NCI-H146 (cell line): Measurements from ENCODE around the gene SLC25A45.
"Not testable (repeated sequence)": the region's sequence is repeated elsewhere in the genome, so short reads cannot be mapped to it uniquely, and the experiment has no call there.

Experiments used
- DNase-seq: peaks from one replicate; lab custom pipeline; 2025; lab: John Stamatoyannopoulos, UW

SLC25A45 gene

GRCh38 chr11:65421794-65422632, 39.6 kb upstream of the SLC25A45 start:
- DNase-seq: peak; percentile 38

DNA sequence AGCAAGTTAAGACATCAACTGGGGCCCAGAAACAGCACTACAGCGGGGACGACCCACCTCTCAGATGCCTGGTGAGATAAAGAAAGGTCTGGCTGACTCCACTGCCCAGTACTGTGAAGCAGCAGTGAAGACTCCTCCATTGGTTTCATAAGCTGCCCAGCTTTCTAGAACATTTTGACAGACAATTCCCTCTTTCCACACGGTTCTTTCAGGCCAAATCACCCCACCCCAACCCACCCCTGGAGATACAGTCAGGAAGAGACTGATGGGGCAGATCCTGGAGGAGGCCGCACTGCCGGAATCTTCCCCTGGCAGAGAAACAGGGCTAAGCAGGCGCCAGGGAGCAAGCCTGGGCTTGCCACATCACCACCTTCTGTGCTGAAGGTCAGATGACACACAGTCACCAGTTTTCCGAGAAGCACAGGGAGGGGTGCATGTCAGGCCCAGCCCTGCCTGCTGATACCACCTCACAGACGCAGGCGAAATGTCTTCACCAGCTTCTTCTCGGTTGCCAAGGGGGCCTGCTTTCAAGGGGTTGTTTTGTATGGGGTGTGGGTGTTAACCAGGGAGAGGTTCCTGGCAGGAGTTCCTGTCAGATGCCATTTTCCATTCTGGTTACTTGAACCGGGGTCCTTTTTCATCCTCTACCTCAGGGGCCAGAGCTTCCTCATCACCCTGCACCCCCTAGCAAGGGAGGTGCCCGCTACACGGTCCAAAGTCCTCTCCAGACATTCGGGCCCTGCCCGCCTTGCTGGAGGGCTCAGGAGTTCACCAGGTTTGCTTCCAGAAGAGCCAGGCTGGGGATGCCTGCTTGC, 38.7 kb upstream of the SLC25A45 start:
- DNase-seq: peak; percentile 90

GRCh38 chr11:65420506-65420905, 38.1 kb upstream of the SLC25A45 start:
- no peak for DNase-seq

GRCh38 chr11:65419772-65420481, 37.5 kb upstream of the SLC25A45 start:
- peak; percentile 44 for DNase-seq

GRCh38 chr11:65419460-65419771, 37.0 kb upstream of the SLC25A45 start:
- DNase-seq: no peak

DNA sequence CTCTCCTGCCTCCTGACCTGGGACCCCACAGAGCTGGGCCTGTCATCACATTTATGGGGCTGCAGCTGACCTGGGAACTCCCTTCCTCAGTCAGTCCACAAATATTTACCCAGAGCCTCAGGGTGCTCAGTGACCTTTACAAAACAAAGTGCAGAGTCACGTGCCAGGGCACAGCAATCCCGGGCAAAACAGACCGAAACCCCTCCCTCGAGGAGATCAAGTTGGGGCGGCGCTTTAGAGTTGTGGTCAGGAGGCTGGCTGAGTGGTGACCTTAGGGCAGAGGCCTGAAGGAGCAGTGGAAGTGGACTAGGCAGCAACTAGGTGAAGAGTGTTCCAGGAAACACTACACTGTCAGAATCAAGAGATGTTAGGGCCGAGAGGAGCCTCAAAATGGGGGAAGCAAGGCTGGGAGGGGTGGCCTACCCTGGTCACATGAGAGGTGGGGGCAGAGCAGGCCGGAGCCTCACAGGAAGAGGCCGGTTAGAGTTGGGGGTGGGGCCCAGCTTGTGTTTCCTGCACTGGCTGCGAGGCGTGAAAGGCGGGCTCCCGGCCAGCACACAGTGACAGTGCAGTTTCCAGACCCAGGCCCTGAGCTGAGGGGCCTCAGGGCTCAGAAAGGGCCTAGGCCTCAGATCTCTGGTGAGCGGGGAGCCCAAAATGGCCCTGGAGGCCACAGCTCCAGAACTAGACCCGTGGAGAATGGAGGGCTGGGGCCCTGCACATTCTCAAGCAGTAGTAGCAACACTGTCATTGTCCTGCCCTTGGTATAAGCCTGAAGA, 36.4 kb upstream of the SLC25A45 start:
- peak; percentile 96 for DNase-seq

- DNase-seq: no peak
Measured at GRCh38 chr11:65418431-65418680, 35.9 kb upstream of the SLC25A45 start.

DNA sequence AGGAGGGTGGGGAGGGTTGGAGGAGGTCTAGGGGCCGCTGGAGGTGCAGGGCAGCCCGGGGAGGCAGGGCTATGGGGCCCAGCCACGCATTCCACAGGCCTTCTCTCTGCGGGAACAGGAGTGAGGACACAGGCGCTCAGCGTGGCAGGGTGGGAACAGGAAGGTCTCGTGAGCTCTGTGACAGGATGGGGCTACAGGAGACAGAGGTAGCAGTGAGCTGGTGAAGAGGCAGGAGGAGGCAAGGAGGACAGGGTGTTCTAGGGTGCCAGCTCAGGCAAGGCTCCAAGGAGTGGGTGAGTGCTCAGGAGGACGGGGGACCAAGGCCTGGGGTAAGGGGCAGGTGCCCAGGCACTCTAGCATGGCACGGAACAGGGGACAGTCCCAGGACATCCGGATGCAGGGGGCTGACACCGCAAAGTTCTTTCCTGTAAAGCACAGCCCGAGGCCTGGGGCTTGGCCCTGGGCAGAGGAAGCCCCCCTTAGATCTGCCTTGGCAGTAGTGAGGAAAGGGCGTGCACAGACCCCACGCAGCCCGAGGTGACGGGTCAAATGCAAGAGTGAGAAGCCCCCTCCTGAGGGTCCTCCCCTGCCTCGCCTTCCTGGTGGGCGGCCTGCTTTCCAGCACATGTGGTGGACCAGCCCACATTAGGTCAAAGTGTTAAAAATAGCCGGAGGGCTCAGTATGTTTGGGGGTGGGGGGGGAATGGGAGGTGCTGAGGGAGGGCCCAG, 35.4 kb upstream of the SLC25A45 start:
- no peak for DNase-seq

DNA sequence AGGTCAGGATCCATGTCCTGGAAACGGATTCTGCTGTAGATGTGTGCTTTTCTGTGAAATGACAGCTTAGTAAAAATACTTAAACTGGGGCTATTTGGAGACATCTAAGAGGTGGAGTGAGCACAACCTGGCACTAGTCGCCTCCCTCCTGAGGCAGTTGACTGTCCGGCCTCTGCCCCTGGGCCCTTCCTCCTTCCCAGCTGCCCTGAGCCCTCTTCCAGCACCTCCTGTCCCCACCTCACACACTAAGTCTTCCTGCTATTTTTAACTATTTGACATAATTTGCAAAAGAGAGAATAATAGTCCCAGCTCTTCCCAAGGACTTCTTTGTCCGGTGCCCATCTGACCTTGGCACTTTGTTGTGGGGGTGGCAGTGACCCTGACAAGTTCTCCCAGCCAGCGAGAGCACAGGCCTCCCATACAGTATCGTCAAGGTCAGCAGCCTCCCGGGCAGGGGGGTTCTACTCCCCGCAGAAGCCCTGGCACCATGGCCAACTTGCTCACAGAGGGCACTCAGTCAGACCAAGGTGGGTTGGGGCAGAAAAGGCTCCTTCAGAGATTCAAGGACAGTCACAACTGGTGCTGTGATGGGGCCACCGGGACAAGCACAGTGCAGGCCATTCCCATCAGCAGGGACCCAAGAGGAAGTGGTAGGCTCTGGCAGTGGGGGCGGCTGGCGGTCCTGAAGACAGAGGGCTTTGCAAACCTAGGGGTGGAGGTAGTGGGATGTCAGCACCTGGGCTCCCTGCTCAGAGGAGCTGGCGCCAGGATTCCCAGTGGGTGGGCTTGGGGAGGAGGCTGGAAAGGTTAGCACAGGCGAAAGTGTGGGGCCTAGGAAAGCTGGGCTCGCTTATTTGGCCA, 34.6 kb upstream of the SLC25A45 start:
- peak; percentile 20 for DNase-seq

DNA sequence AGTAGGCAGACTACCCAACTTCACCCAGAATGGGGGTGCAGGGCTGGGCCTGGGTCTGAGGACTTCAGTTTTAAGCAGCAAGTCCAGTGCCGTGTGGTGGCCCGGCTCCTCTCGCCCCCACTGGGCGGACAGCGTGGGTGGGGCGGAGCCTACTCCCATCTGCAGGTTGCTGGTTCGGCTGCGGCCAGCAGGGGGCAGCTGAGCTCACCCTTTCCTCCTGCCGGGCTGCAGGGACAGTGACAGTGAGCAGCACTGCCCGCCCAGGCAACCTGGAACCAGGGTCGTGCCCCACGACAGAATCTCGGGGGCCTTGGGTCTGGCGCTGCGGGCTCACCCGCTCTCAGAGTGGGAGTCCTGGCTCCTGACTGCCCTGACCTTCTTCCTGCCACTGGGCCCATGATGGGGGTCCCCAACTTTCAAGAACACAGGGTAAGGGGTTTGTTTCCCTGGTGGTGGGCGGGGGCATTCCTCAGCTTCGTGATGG, 33.9 kb upstream of the SLC25A45 start:
- peak; percentile 80 for DNase-seq

- DNase-seq: no peak
Measured at GRCh38 chr11:65415499-65416340, 33.3 kb upstream of the SLC25A45 start.

GRCh38 chr11:65414776-65415498, 32.5 kb upstream of the SLC25A45 start:
- DNase-seq: no peak

- not testable (repeated sequence) for DNase-seq
Measured at GRCh38 chr11:65413077-65413664, 30.7 kb upstream of the SLC25A45 start.

- DNase-seq: no peak
Measured at GRCh38 chr11:65412271-65413076, 30.0 kb upstream of the SLC25A45 start.

GRCh38 chr11:65411681-65412070, 29.2 kb upstream of the SLC25A45 start:
- no peak for DNase-seq

DNA sequence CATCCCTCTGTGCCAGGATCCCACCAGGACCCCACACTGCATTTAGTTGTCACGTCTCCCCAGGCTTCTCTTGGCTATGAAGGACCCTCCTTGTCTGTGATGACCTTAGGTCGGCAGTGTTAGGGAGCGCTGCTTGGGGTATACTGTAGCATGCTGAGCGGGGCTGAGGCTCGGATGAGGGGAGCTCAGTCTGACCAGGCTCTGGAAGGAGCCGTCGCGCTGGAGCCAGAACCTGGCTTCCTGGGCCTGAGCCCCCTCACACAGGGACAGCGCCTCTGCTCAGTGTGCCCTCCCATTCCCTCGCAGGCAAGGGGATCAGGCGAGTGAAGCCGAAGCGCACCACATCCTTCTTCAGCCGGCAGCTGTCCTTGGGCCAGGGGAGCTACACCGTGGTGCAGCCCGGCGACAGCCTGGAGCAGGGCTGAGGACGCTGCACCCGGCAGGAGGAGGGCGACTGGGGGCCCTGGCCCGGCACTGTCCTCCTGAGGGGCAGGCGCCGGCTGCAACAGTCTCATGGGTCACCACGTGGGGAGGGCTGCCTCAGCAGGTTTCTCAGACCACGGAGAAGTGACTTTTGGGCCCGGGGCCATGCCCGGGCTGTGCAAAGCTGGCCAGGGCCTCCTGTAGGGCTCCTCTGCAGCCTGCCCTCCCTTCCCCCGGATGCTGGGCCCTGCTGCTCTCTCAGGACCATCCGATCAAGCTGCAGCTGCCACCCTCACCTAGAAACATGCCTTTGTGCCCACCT, 28.7 kb upstream of the SLC25A45 start:
- no peak for DNase-seq
